Sigmoid colon (tissue), 3 donors: ENCODE measurements around the gene FECH.

Source experiments
- CTCF ChIP-seq, 4 experiments: fragments of 450-650 bp in 3 of 4; fragments of 200-600 bp in 1 of 4; IDR thresholded peaks; one replicate each; pipeline ENCODE4 v1.5.1; 2016 to 2019; ENCODE audit warnings: antibody characterized with exemption in 4 of 4, mild to moderate bottlenecking in 3 of 4, moderate library complexity in 2 of 4
- POLR2A ChIP-seq, 2 donors: fragments of 450-650 bp; IDR thresholded peaks; one replicate each; pipeline ENCODE4 v1.6.1; 2016; ENCODE audit warnings: antibody characterized with exemption in 2 of 2, mild to moderate bottlenecking in 2 of 2, moderate library complexity in 2 of 2

- TF ChIP-seq CTCF (IDR thresholded peaks at IDR 0.05) (no peak), POLR2A (IDR thresholded peaks at IDR 0.05) (no peak)
These were observed 63.1 kb downstream of the FECH start for GRCh38 chr18:57523171-57523956.
